ENCODE results near the gene FCHSD2.

DNA sequence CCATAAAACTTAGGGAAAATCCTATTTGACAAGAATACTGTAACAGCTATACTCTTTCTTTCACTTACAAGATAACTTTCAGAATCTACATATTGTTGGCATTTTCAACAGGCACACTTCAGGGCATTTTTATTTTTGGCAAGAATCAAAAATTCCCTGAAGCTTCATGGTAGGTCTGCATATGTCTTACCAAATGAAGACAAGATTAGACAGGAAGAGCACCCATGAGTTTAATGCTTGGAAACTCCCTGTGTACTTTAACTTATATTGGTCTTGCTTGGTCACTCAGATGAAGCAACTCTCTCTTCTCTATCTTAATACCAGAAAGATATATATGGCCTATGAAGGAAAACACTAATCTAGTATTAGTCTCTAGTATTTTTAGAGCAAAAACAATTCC, 190.2 kb downstream of the FCHSD2 start:
- TF ChIP-seq EP300 (IDR thresholded peaks at IDR 0.05) (no peak), POLR2A (IDR thresholded peaks at IDR 0.05; ENCODE audit: low read depth) (no peak), POLR2AphosphoS5 (IDR thresholded peaks at IDR 0.05) (no peak)
- TF ChIP-seq, protein P1, sequence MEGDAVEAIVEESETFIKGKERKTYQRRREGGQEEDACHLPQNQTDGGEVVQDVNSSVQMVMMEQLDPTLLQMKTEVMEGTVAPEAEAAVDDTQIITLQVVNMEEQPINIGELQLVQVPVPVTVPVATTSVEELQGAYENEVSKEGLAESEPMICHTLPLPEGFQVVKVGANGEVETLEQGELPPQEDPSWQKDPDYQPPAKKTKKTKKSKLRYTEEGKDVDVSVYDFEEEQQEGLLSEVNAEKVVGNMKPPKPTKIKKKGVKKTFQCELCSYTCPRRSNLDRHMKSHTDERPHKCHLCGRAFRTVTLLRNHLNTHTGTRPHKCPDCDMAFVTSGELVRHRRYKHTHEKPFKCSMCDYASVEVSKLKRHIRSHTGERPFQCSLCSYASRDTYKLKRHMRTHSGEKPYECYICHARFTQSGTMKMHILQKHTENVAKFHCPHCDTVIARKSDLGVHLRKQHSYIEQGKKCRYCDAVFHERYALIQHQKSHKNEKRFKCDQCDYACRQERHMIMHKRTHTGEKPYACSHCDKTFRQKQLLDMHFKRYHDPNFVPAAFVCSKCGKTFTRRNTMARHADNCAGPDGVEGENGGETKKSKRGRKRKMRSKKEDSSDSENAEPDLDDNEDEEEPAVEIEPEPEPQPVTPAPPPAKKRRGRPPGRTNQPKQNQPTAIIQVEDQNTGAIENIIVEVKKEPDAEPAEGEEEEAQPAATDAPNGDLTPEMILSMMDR (IDR thresholded peaks at IDR 0.05): no peak
